ENCODE results near the gene GLYATL1. TPM values are rescaled to one million over a fixed set of nuclear protein-coding genes. Genes with fewer than 3 reads are reported as not detected.

GLYATL1 gene
- total and polyA plus RNA-seq, 2 of the 8 experiments (the other 6 are each of a cell fraction or from before 2014, with no cell fraction given), result 8.6 to 10.7 TPM

- H4K8ac ChIP-seq (ENCODE audit: extremely low read depth, insufficient read depth, low read length), result no peak overlapping the region
- POLR2A ChIA-PET (ENCODE audit: partially characterized antibody), result no interaction called here
- no peak overlapping the region for H2BK12ac ChIP-seq (ENCODE audit: low read depth, low read length)
- H3K4me2 ChIP-seq (ENCODE audit: insufficient read depth in 1 of 2, low read depth in 2 of 2, low read length in 2 of 2), result peak overlapping the region in 1 of 2 experiments; percentile 58; a peak in 2 of 4 replicates
- 66% methylated on average over 2 of the region's 2 CpGs; no CpG with 5 or more reads in 1 of the 2 experiments for WGBS, 2 experiments (ENCODE audit: extremely low coverage in 1 of 2, insufficient coverage in 1 of 2, insufficient read length in 1 of 2, insufficient replicate concordance in 2 of 2, low coverage in 1 of 2, low lambda C conversion rate in 2 of 2, missing lambda C conversion rate in 1 of 2)
- no peak overlapping the region for H2BK15ac ChIP-seq (ENCODE audit: low read length)
- H3K4me1 ChIP-seq (replicated peaks in 1 of 4; ENCODE audit: control insufficient read depth in 3 of 4, insufficient read depth in 4 of 4, low read length in 3 of 4), result peaks cover 0 to 4% (median 1%) of the 10 kb centered on the region in 4 experiments; a peak in 1 of 7 replicates
- CTCF ChIA-PET (ENCODE audit: partially characterized antibody), result interaction anchor here (1.2 kb wide), 1 partner anchor 12 kb away, joined by 3 read pairs; no protein-coding TSS in a partner anchor
- H3K27me3 ChIP-seq (replicated peaks in 1 of 4; ENCODE audit: control insufficient read depth in 3 of 4, extremely low read depth in 1 of 4, insufficient read depth in 3 of 4, low read length in 3 of 4), result no peaks in the 10 kb centered on the region
- H3K4me3 ChIP-seq (ENCODE audit: extremely low read depth in 1 of 4, insufficient read depth in 2 of 4, low read depth in 3 of 4, low read length in 4 of 4), result no peak overlapping the region
- no peak overlapping the region for H3K18ac ChIP-seq (ENCODE audit: extremely low read depth, low read length)
- no peak overlapping the region for H3K9ac ChIP-seq (replicated peaks in 1 of 4; ENCODE audit: extremely low read depth in 1 of 4, low read depth in 3 of 4, low read length in 3 of 4)
- no peak overlapping the region for H2BK5ac ChIP-seq (ENCODE audit: low read depth, low read length)
- no peak overlapping the region for H3K56ac ChIP-seq (replicated peaks; ENCODE audit: insufficient read length, low read depth, low read length)
- no peak overlapping the region for H2BK20ac ChIP-seq (ENCODE audit: low read length)
- FAIRE-seq (peak; percentile 55), DNase-seq (ENCODE audit: low read depth in 1 of 2, low spot score in 2 of 2) (no peak)
- no peak overlapping the region for H3K4ac ChIP-seq (replicated peaks; ENCODE audit: insufficient read length, low read depth, low read length)
- no peak overlapping the region for H4K5ac ChIP-seq (ENCODE audit: insufficient read length, low read depth, low read length)
- H4K91ac ChIP-seq (replicated peaks; ENCODE audit: insufficient read length, low read length), result no peak overlapping the region
- no peak overlapping the region for H2BK120ac ChIP-seq (replicated peaks; ENCODE audit: low read depth, low read length)
- H3K23ac ChIP-seq (ENCODE audit: insufficient read length), result no peak overlapping the region
- no peaks in the 10 kb centered on the region for H4K20me1 ChIP-seq (replicated peaks in 1 of 2; ENCODE audit: control insufficient read depth in 1 of 2, insufficient read depth in 2 of 2, low read length in 2 of 2)
- H3K23me2 ChIP-seq (ENCODE audit: low read depth, low read length), result peaks cover 2% of the 10 kb centered on the region
- H3K9me3 ChIP-seq (ENCODE audit: insufficient read depth in 2 of 2, low read depth in 1 of 2, low read length in 1 of 2), result no peaks in the 10 kb centered on the region
- H3K79me1 ChIP-seq (ENCODE audit: low read depth, low read length), result no peaks in the 10 kb centered on the region
- no peaks in the 10 kb centered on the region for H3K79me2 ChIP-seq (ENCODE audit: control insufficient read depth in 1 of 2, insufficient read depth in 2 of 2, low read length in 2 of 2)
- TF ChIP-seq SUZ12 (IDR thresholded peaks at IDR 0.05; ENCODE audit: low read length) (no peak), POU5F1 (IDR thresholded peaks at IDR 0.05; ENCODE audit: low read depth, low read length) (peak; percentile 56; the same call in 1 of the 2 replicates), PHF8 (conservative IDR thresholded peaks at IDR 0.05; ENCODE audit: low read depth, low read length) (no peak), JUND (IDR thresholded peaks at IDR 0.05; ENCODE audit: low read length) (no peak)
- no peak overlapping the region for H2AFZ ChIP-seq (ENCODE audit: low read length)
- H2AK5ac ChIP-seq (ENCODE audit: low read depth, low read length), result no peak overlapping the region
- no peak overlapping the region for H3K27ac ChIP-seq (ENCODE audit: low read depth, low read length)
- H3K14ac ChIP-seq (ENCODE audit: insufficient read length), result no peak overlapping the region
- H3K36me3 ChIP-seq (ENCODE audit: control insufficient read depth in 2 of 4, insufficient read depth in 4 of 4, low read length in 3 of 4), result no peaks in the 10 kb centered on the region; a peak in 1 of 8 replicates
Observed at GRCh38 chr11:58893899-58894298, 45.4 kb upstream of the GLYATL1 start.
